Dedifferentiated amniotic fluid mesenchymal stem cell (primary cell): ENCODE results near the gene FAM168A.

Source experiments
- DNase-seq: peaks from one replicate; pipeline ENCODE4 v3.0.0-alpha.2; 2016; ENCODE audit errors: extremely low spot score

The FAM168A gene

GRCh38 chr11:73376160-73376802 lies 221.6 kb downstream of the FAM168A start, which contains the start of gene RELT:
TSS of gene RELT (plus strand) at chr11:73376399. CDS start at chr11:73389137, 12,738 bp downstream.
- peak; percentile 81 for DNase-seq

GRCh38 chr11:73375830-73376159 lies 222.1 kb downstream of the FAM168A start:
- no peak for DNase-seq

- DNase-seq = no peak
Observed at GRCh38 chr11:73374151-73374550, 223.8 kb downstream of the FAM168A start.

- DNase-seq = no peak
Observed at GRCh38 chr11:73372375-73372993, 225.4 kb downstream of the FAM168A start.

GRCh38 chr11:73367482-73368024 lies 230.4 kb downstream of the FAM168A start:
- DNase-seq = no peak

- no peak for DNase-seq
Observed at GRCh38 chr11:73366953-73367352, 231.0 kb downstream of the FAM168A start.

- no peak for DNase-seq
Observed at GRCh38 chr11:73366265-73366610, 231.7 kb downstream of the FAM168A start.

GRCh38 chr11:73365352-73366264 lies 232.3 kb downstream of the FAM168A start:
- no peak for DNase-seq

- no peak for DNase-seq
Observed at GRCh38 chr11:73363147-73363546, 234.8 kb downstream of the FAM168A start.

GRCh38 chr11:73361953-73362776 lies 235.7 kb downstream of the FAM168A start:
- DNase-seq = no peak

GRCh38 chr11:73360743-73361369 lies 237.1 kb downstream of the FAM168A start:
- DNase-seq = no peak

GRCh38 chr11:73359930-73360742 lies 237.8 kb downstream of the FAM168A start:
- DNase-seq = no peak

- no peak for DNase-seq
Observed at GRCh38 chr11:73359341-73359740, 238.6 kb downstream of the FAM168A start.

- no peak for DNase-seq
Observed at GRCh38 chr11:73358071-73358470, 239.8 kb downstream of the FAM168A start.

GRCh38 chr11:73356979-73357860 lies 240.7 kb downstream of the FAM168A start:
- DNase-seq = no peak

- DNase-seq = no peak
Observed at GRCh38 chr11:73355109-73355508, 242.8 kb downstream of the FAM168A start.

GRCh38 chr11:73353422-73353821 lies 244.5 kb downstream of the FAM168A start:
- no peak for DNase-seq

- DNase-seq = peak; percentile 69
Observed at GRCh38 chr11:73350908-73351636, 246.8 kb downstream of the FAM168A start.
